Measurements from ENCODE around the gene NECAP2. TPM values are rescaled to one million over a fixed set of nuclear protein-coding genes. Genes with fewer than 3 reads are reported as not detected.

NECAP2 gene
- total RNA-seq, 2 experiments from 2014 or later = 51.8 to 59.0 TPM

GRCh38 chr1:16462773-16463330 lies 22.3 kb downstream of the NECAP2 start:
- no TSS peak for BruUV-seq (replicated peaks)
- peaks cover 40% of the 10 kb centered on the region for H3K36me3 ChIP-seq (ENCODE audit: insufficient read depth, low read length)
- H3K4me2 ChIP-seq (ENCODE audit: low read length) = no peak overlapping the region
- intact Hi-C loops (cut with micrococcal nuclease; ENCODE audit: unreplicated experiment) = no loop called here
- ChIA-PET POLR2A (no interaction called here), CTCF (ENCODE audit: unreplicated experiment) (no interaction called here)
- no peak overlapping the region for H3K4me3 ChIP-seq (ENCODE audit: low read depth, low read length, poor library complexity, severe bottlenecking)
- no peak for DNase-seq (ENCODE audit: low spot score)
- H3K27ac ChIP-seq (ENCODE audit: low read depth, low read length, poor library complexity, severe bottlenecking) = no peak overlapping the region
- TF ChIP-seq EZH2phosphoT487 (IDR thresholded peaks at IDR 0.05; ENCODE audit: borderline replicate concordance, low read depth, low read length) (no peak), CTCF (conservative IDR thresholded peaks at IDR 0.05; ENCODE audit: low read length) (no peak)
- H3K9me3 ChIP-seq (ENCODE audit: low read length) = no peaks in the 10 kb centered on the region
- no peak overlapping the region for H2AFZ ChIP-seq (ENCODE audit: low read length)
- H4K20me1 ChIP-seq (ENCODE audit: insufficient read depth, low read length) = no peaks in the 10 kb centered on the region
- no peaks in the 10 kb centered on the region for H3K9me2 ChIP-seq (ENCODE audit: insufficient read depth, low read length)
- H3K79me2 ChIP-seq (ENCODE audit: insufficient read depth, low read depth, low read length) = no peaks in the 10 kb centered on the region
- H3K4me1 ChIP-seq (ENCODE audit: insufficient read depth, low read length, poor library complexity, severe bottlenecking) = no peaks in the 10 kb centered on the region

GRCh38 chr1:16464917-16465625 lies 24.5 kb downstream of the NECAP2 start:
- Histone ChIP-seq H3K4me1 (ENCODE audit: insufficient read depth, low read length, poor library complexity, severe bottlenecking) (no peaks in the 10 kb centered on the region), H3K27ac (ENCODE audit: low read depth, low read length, poor library complexity, severe bottlenecking) (no peak overlapping the region), H3K9me2 (ENCODE audit: insufficient read depth, low read length) (no peaks in the 10 kb centered on the region), H3K9me3 (ENCODE audit: low read length) (no peaks in the 10 kb centered on the region), H3K4me3 (ENCODE audit: low read depth, low read length, poor library complexity, severe bottlenecking) (no peak overlapping the region), H3K36me3 (ENCODE audit: insufficient read depth, low read length) (peaks cover 19% of the 10 kb centered on the region), H2AFZ (ENCODE audit: low read length) (no peak overlapping the region), H4K20me1 (ENCODE audit: insufficient read depth, low read length) (no peaks in the 10 kb centered on the region), H3K4me2 (ENCODE audit: low read length) (no peak overlapping the region), H3K79me2 (ENCODE audit: insufficient read depth, low read depth, low read length) (no peaks in the 10 kb centered on the region)
- no peak for TF ChIP-seq CTCF (conservative IDR thresholded peaks at IDR 0.05; ENCODE audit: low read length)
- no peak for TF ChIP-seq EZH2phosphoT487 (IDR thresholded peaks at IDR 0.05; ENCODE audit: borderline replicate concordance, low read depth, low read length)
- CTCF ChIA-PET (ENCODE audit: unreplicated experiment) = no interaction called here
- POLR2A ChIA-PET = interaction anchor here (0.7 kb wide), 1 partner anchor 463 kb away, joined by 3 read pairs; no protein-coding TSS in a partner anchor
- no peak for DNase-seq (ENCODE audit: low spot score)
- no TSS peak for BruUV-seq (replicated peaks)
- intact Hi-C loops (cut with micrococcal nuclease; ENCODE audit: unreplicated experiment) = no loop called here

GRCh38 chr1:16468558-16468957 lies 28.0 kb downstream of the NECAP2 start:
- Histone ChIP-seq H3K79me2 (ENCODE audit: insufficient read depth, low read depth, low read length) (no peaks in the 10 kb centered on the region), H3K9me2 (ENCODE audit: insufficient read depth, low read length) (no peaks in the 10 kb centered on the region), H3K9me3 (ENCODE audit: low read length) (no peaks in the 10 kb centered on the region), H3K4me3 (ENCODE audit: low read depth, low read length, poor library complexity, severe bottlenecking) (no peak overlapping the region), H4K20me1 (ENCODE audit: insufficient read depth, low read length) (no peaks in the 10 kb centered on the region), H3K27ac (ENCODE audit: low read depth, low read length, poor library complexity, severe bottlenecking) (no peak overlapping the region), H3K4me1 (ENCODE audit: insufficient read depth, low read length, poor library complexity, severe bottlenecking) (no peaks in the 10 kb centered on the region), H3K36me3 (ENCODE audit: insufficient read depth, low read length) (peaks cover 2% of the 10 kb centered on the region), H3K4me2 (ENCODE audit: low read length) (no peak overlapping the region), H2AFZ (ENCODE audit: low read length) (no peak overlapping the region)
- no TSS peak for BruUV-seq (replicated peaks)
- TF ChIP-seq EZH2phosphoT487 (IDR thresholded peaks at IDR 0.05; ENCODE audit: borderline replicate concordance, low read depth, low read length) (no peak), CTCF (conservative IDR thresholded peaks at IDR 0.05; ENCODE audit: low read length) (no peak)
- ChIA-PET POLR2A (interaction anchor here (0.5 kb wide), 1 partner anchor 106 kb away, joined by 3 read pairs; no protein-coding TSS in a partner anchor), CTCF (ENCODE audit: unreplicated experiment) (no interaction called here)
- DNase-seq (ENCODE audit: low spot score) = no peak
- intact Hi-C loops (cut with micrococcal nuclease; ENCODE audit: unreplicated experiment) = no loop called here

All from OCI-LY7 (cell line).